NCI-H1048 (cell line): Measurements from ENCODE around the gene OR5W2.
"Not testable (repeated sequence)": the region's sequence is repeated elsewhere in the genome, so short reads cannot be mapped to it uniquely, and the experiment has no call there.

Source experiments
- DNase-seq: peaks from one replicate; lab custom pipeline; 2025; lab: John Stamatoyannopoulos, UW

Gene OR5W2

GRCh38 chr11:55914482-55914881, at the start of gene OR5W2:
TSS of gene OR5W2 (minus strand) at chr11:55914582. CDS start at chr11:55914582, 0 bp downstream.
- DNase-seq = no peak

GRCh38 chr11:55956521-55956920, 42.1 kb upstream of the OR5W2 start:
- no peak for DNase-seq

GRCh38 chr11:55949330-55949729, 34.9 kb upstream of the OR5W2 start:
- no peak for DNase-seq

GRCh38 chr11:55942785-55943392, 28.5 kb upstream of the OR5W2 start:
- DNase-seq = peak; percentile 29

GRCh38 chr11:55936300-55936699, 21.9 kb upstream of the OR5W2 start, which contains the start of gene OR5I1:
TSS of gene OR5I1 (minus strand) at chr11:55936400. CDS start at chr11:55936400, 0 bp downstream.
- no peak for DNase-seq

GRCh38 chr11:55920537-55920936, 6.2 kb upstream of the OR5W2 start:
- DNase-seq = no peak

GRCh38 chr11:55902308-55902707, 12.1 kb downstream of the OR5W2 start:
- no peak for DNase-seq

GRCh38 chr11:55895216-55895615, 19.2 kb downstream of the OR5W2 start:
- DNase-seq = no peak

GRCh38 chr11:55885481-55885880, 28.9 kb downstream of the OR5W2 start:
- DNase-seq = not testable (repeated sequence)

GRCh38 chr11:55884995-55885394, 29.4 kb downstream of the OR5W2 start:
- not testable (repeated sequence) for DNase-seq

GRCh38 chr11:55882997-55883396, 31.4 kb downstream of the OR5W2 start, which contains the start of gene TRIM51:
TSS of gene TRIM51 (plus strand) at chr11:55883297. CDS start at chr11:55885429, 2,132 bp downstream.
- not testable (repeated sequence) for DNase-seq

- not testable (repeated sequence) for DNase-seq
Measured at GRCh38 chr11:55873146-55873545, 41.2 kb downstream of the OR5W2 start.

- not testable (repeated sequence) for DNase-seq
Measured at GRCh38 chr11:55872731-55873130, 41.7 kb downstream of the OR5W2 start.

- DNase-seq = not testable (repeated sequence)
Measured at GRCh38 chr11:55867354-55867753, 47.0 kb downstream of the OR5W2 start.
